OCI-LY1 (cell line): ENCODE results near the gene TMEM161B.

Experiments used
- CTCF ChIP-seq: fragments of 200-600 bp; sonication (generic), shearing (Covaris generic); IDR thresholded peaks from 2 replicates; pipeline ENCODE4 v1.5.1; 2017; ENCODE audit warnings: mild to moderate bottlenecking, antibody characterized with exemption, low read length, moderate library complexity, mixed read lengths
- EZH2 ChIP-seq: fragments of 200-600 bp; sonication (generic), shearing (Covaris generic); IDR thresholded peaks from 2 replicates; pipeline ENCODE4 v1.8.0; 2017; ENCODE audit warnings: borderline replicate concordance, mixed run types, mild to moderate bottlenecking, antibody characterized with exemption, low read length, moderate library complexity, mixed read lengths

GRCh38 chr5:88254320-88254719 is 14.3 kb downstream of the TMEM161B start:
- no peak for TF ChIP-seq CTCF
- no peak for TF ChIP-seq EZH2
